Fibroblast of pulmonary artery (primary cell): Measurements from ENCODE around the gene C10orf67.

Source experiments
- DNase-seq: peaks from one replicate; pipeline ENCODE4 v3.0.0-alpha.2; 2010; ENCODE audit warnings: low read depth
- H3K4me3 ChIP-seq: replicated peaks from 2 replicates; pipeline ENCODE4 v1.5.1; 2011; ENCODE audit warnings: low read depth, mild to moderate bottlenecking, control low read depth, low read length, moderate library complexity
- TF ChIP-seq, protein P1 (sequence below): IDR thresholded peaks from 2 replicates; pipeline ENCODE4 v1.5.1; 2011; ENCODE audit warnings: mild to moderate bottlenecking, control low read depth, low read length, inconsistent platforms; ENCODE audit errors: missing control alignments

The C10orf67 gene

GRCh38 chr10:23324351-23324750, 20.2 kb downstream of the C10orf67 start:
- TF ChIP-seq, protein P1, sequence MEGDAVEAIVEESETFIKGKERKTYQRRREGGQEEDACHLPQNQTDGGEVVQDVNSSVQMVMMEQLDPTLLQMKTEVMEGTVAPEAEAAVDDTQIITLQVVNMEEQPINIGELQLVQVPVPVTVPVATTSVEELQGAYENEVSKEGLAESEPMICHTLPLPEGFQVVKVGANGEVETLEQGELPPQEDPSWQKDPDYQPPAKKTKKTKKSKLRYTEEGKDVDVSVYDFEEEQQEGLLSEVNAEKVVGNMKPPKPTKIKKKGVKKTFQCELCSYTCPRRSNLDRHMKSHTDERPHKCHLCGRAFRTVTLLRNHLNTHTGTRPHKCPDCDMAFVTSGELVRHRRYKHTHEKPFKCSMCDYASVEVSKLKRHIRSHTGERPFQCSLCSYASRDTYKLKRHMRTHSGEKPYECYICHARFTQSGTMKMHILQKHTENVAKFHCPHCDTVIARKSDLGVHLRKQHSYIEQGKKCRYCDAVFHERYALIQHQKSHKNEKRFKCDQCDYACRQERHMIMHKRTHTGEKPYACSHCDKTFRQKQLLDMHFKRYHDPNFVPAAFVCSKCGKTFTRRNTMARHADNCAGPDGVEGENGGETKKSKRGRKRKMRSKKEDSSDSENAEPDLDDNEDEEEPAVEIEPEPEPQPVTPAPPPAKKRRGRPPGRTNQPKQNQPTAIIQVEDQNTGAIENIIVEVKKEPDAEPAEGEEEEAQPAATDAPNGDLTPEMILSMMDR = no peak
- H3K4me3 ChIP-seq = no peak overlapping the region
- DNase-seq = no peak

DNA sequence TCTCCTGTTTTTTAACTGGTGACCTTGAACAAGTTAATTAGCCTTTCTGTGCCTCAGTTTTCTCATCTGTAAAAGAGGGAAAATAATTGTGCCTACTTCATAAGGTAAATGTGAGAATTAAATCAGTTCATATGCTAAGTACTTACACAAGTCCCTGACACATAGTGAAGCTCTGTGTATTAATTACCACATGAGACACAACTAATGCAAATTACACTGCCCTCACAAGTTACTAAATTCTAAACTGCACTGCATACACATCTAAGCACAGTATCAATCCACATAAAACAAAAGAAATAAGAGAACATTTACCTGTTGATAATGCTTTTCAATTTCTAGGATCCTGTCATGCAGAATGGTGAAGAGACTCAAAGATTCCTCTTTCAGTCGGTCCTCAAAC, 22.5 kb downstream of the C10orf67 start:
- H3K4me3 ChIP-seq = no peak overlapping the region
- DNase-seq = no peak
- TF ChIP-seq, protein P1 = no peak

GRCh38 chr10:23319835-23320234, 24.8 kb downstream of the C10orf67 start:
- no peak for DNase-seq
- TF ChIP-seq, protein P1 = no peak

GRCh38 chr10:23318359-23318758, 26.2 kb downstream of the C10orf67 start:
- no peak for DNase-seq
- TF ChIP-seq, protein P1 = no peak
- H3K4me3 ChIP-seq = no peak overlapping the region

More at GRCh38 chr10:23319835-23320234, 24.8 kb downstream of the C10orf67 start:
- no peak overlapping the region for H3K4me3 ChIP-seq

GRCh38 chr10:23317416-23317815, 27.2 kb downstream of the C10orf67 start:
- DNase-seq = no peak
- TF ChIP-seq, protein P1 = no peak
- H3K4me3 ChIP-seq = no peak overlapping the region

DNA sequence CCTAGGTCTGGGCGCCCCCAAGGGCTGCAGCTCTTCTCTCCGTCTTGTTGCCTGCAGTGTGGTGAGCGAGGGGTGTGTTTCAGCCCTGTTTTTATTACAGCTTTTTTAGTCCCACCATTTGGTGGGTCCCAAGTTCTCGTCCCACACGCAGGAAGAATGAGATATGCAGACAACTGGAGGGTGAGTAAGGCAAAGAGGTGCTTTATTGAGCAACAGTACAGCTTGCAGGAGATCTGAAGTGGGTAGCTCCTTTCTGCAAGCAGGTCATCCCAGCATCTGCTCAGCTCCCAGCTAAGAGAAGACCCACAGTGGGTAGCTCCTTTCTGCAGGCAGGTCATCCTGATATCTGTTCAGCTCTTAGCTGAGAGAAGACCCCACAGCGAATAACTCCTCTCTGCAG, 28.2 kb downstream of the C10orf67 start:
- TF ChIP-seq, protein P1 = no peak
- no peak for DNase-seq
- H3K4me3 ChIP-seq = no peak overlapping the region

DNA sequence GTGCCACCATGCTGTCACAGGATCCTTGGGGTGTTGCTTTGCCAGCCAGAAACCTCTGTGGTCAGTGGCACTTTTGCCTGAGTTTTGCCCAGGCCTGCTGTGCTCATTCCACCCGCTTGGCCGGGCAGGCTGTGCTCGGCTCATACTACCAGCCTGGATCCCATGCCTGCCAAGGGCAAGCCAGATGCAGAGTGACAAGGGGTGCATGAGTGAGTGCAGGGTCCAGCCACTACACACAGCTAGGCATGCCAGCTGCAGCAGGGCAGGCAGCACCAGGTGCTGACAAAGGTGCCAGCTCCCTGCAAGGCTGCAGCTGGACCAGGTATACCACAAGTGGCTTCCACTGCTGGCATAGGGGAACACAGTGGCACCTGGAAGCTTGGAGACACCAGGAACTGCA, 28.6 kb downstream of the C10orf67 start:
- DNase-seq = no peak
- H3K4me3 ChIP-seq = no peak overlapping the region

More for the DNA sequence above, 28.6 kb downstream of the C10orf67 start:
- TF ChIP-seq, protein P1 = no peak
